Smooth muscle cell (in vitro differentiated cells): ENCODE data around the gene SNX27. TPM values are rescaled to one million over a fixed set of nuclear protein-coding genes. Genes with fewer than 3 reads are reported as not detected.
"Not testable (repeated sequence)": the region's sequence is repeated elsewhere in the genome, so short reads cannot be mapped to it uniquely, and the experiment has no call there.

Source experiments
- DNase-seq: peaks from one replicate; lab custom pipeline; 2025; ENCODE audit not compliant: unreplicated experiment; lab: John Stamatoyannopoulos, UW
- H2AFZ ChIP-seq: fragments of 200-600 bp; sonication (generic); 2 replicates; pipeline ENCODE4 v1.6.0; 2016; ENCODE audit warnings: antibody characterized with exemption, low read depth, mild to moderate bottlenecking
- H3F3A ChIP-seq: fragments of 200-600 bp; sonication (generic); 2 replicates; pipeline ENCODE4 v1.6.0; 2017; ENCODE audit warnings: antibody characterized with exemption, low read depth
- H3K27ac ChIP-seq: fragments of 200-600 bp; sonication (generic); 2 replicates; pipeline ENCODE4 v1.5.1; 2016; ENCODE audit warnings: low read depth, mild to moderate bottlenecking
- H3K27me3 ChIP-seq: fragments of 200-600 bp; sonication (generic); 2 replicates; pipeline ENCODE4 v1.6.1; 2016; ENCODE audit warnings: low read depth, mild to moderate bottlenecking
- H3K36me3 ChIP-seq: fragments of 200-600 bp; sonication (generic); 2 replicates; pipeline ENCODE4 v1.5.1; 2016; ENCODE audit warnings: low read depth
- H3K4me1 ChIP-seq: fragments of 200-600 bp; sonication (generic); 2 replicates; pipeline ENCODE4 v1.5.1; 2016; ENCODE audit warnings: low read depth
- H3K4me2 ChIP-seq: fragments of 200-600 bp; sonication (generic); 2 replicates; pipeline ENCODE4 v1.6.0; 2016; ENCODE audit warnings: mild to moderate bottlenecking
- H3K4me3 ChIP-seq: fragments of 200-600 bp; sonication (generic); 2 replicates; pipeline ENCODE4 v1.5.1; 2016; ENCODE audit warnings: mild to moderate bottlenecking
- H3K79me2 ChIP-seq: fragments of 200-600 bp; sonication (generic); 2 replicates; pipeline ENCODE4 v1.6.0; 2016; ENCODE audit warnings: low read depth, mild to moderate bottlenecking
- H3K9ac ChIP-seq: fragments of 200-600 bp; sonication (generic); 2 replicates; pipeline ENCODE4 v1.6.0; 2016; ENCODE audit warnings: low read depth
- H3K9me3 ChIP-seq: fragments of 200-600 bp; sonication (generic); replicated peaks from 2 replicates; pipeline ENCODE4 v1.5.1; 2016; ENCODE audit warnings: low read depth
- H4K20me1 ChIP-seq: fragments of 200-600 bp; sonication (generic); 2 replicates; pipeline ENCODE4 v1.6.0; 2016; ENCODE audit warnings: low read depth
- CTCF ChIP-seq: fragments of 200-600 bp; sonication (generic); IDR thresholded peaks from 2 replicates; pipeline ENCODE4 v1.5.1; 2017; ENCODE audit warnings: borderline replicate concordance, mild to moderate bottlenecking, antibody characterized with exemption; ENCODE audit not compliant: insufficient read depth, poor library complexity, severe bottlenecking
- WGBS: methylation state at CpG from one replicate; pipeline ENCODE4 v1.1.7; 2016; ENCODE audit warnings: low lambda C conversion rate; 5-methylcytosine and 5-hydroxymethylcytosine counted together
- polyA plus RNA-seq: library from polyadenylated mRNA; unstranded; fragments of >200 nt; fragmentation: Nextera tagmentation; extraction: Ambion mirVana; gene quantifications from 2 replicates; pipeline ENCODE4 v1.2.1, GENCODE V29; 2016
- total RNA-seq: library from RNA; depleted of rRNA; stranded (reverse); fragments of >200 nt; gene quantifications from 2 replicates; pipeline ENCODE4 v1.2.3, GENCODE V29; 2014

The SNX27 gene
- total and polyA plus RNA-seq, 2 experiments from 2014 or later, result 11.9 to 20.9 TPM

GRCh38 chr1:151729157-151729965 is 117.5 kb downstream of the SNX27 start:
- no peak overlapping the region for H3K9ac ChIP-seq
- H3K79me2 ChIP-seq, result no peaks in the 10 kb centered on the region
- H3K27ac ChIP-seq, result no peak overlapping the region
- H3K36me3 ChIP-seq, result no peaks in the 10 kb centered on the region
- no peaks in the 10 kb centered on the region for H3K9me3 ChIP-seq
- no peak for TF ChIP-seq CTCF
- H3F3A ChIP-seq, result no peaks in the 10 kb centered on the region
- peaks cover 3% of the 10 kb centered on the region for H3K27me3 ChIP-seq
- H4K20me1 ChIP-seq, result no peaks in the 10 kb centered on the region
- DNase-seq, result no peak
- H3K4me1 ChIP-seq, result peaks cover 5% of the 10 kb centered on the region
- 62% methylated on average over 10 of the region's 10 CpGs for WGBS
- no peak overlapping the region for H2AFZ ChIP-seq
- no peak overlapping the region for H3K4me3 ChIP-seq
- no peak overlapping the region for H3K4me2 ChIP-seq

- H3K36me3 ChIP-seq, result no peaks in the 10 kb centered on the region
- no peak overlapping the region for H3K4me3 ChIP-seq
These were observed 118.1 kb downstream of the SNX27 start for GRCh38 chr1:151729966-151730291.

GRCh38 chr1:151733126-151733525 is 121.3 kb downstream of the SNX27 start:
- Histone ChIP-seq H3K27ac (no peak overlapping the region), H3K4me1 (peaks cover under 1% of the 10 kb centered on the region), H3K4me3 (no peak overlapping the region), H3K9ac (no peak overlapping the region), H3F3A (no peaks in the 10 kb centered on the region), H3K9me3 (no peaks in the 10 kb centered on the region), H3K36me3 (no peaks in the 10 kb centered on the region), H4K20me1 (no peaks in the 10 kb centered on the region), H3K4me2 (no peak overlapping the region), H3K27me3 (no peaks in the 10 kb centered on the region), H3K79me2 (no peaks in the 10 kb centered on the region), H2AFZ (no peak overlapping the region)
- no peak for DNase-seq
- 86% methylated on average over 3 of the region's 3 CpGs for WGBS
- no peak for TF ChIP-seq CTCF

More at GRCh38 chr1:151729966-151730291, 118.1 kb downstream of the SNX27 start:
- Histone ChIP-seq H4K20me1 (no peaks in the 10 kb centered on the region), H3K27ac (no peak overlapping the region), H3K9ac (no peak overlapping the region), H3K9me3 (no peaks in the 10 kb centered on the region), H3K27me3 (no peaks in the 10 kb centered on the region), H3K4me1 (peaks cover 5% of the 10 kb centered on the region), H3K79me2 (no peaks in the 10 kb centered on the region), H2AFZ (no peak overlapping the region), H3F3A (no peaks in the 10 kb centered on the region), H3K4me2 (no peak overlapping the region)
- no peak for DNase-seq
- no peak for TF ChIP-seq CTCF
- WGBS, result 91% methylated on average over 4 of the region's 4 CpGs

GRCh38 chr1:151733995-151734394 is 122.1 kb downstream of the SNX27 start:
- H4K20me1 ChIP-seq, H3K27me3 ChIP-seq, H3K36me3 ChIP-seq, H3K79me2 ChIP-seq, H3K27ac ChIP-seq, DNase-seq, H2AFZ ChIP-seq, H3K4me3 ChIP-seq, H3K9me3 ChIP-seq, H3K4me2 ChIP-seq, H3F3A ChIP-seq, H3K9ac ChIP-seq, H3K4me1 ChIP-seq: not testable (repeated sequence)
- 93% methylated on average over 9 of the region's 9 CpGs for WGBS
